Chondrocyte (in vitro differentiated cells): Measurements from ENCODE around the gene MRPL50. TPM values are rescaled to one million over a fixed set of nuclear protein-coding genes. Genes with fewer than 3 reads are reported as not detected.
A peak's percentile ranks its signal among the peaks of the same experiment; 100 is the strongest.

ENCODE experiments used
- DNase-seq: peaks from one replicate; pipeline ENCODE4 v3.0.0; 2021; ENCODE audit warnings: mixed read lengths, low spot score
- H3K27ac Mint-ChIP-seq: one replicate; pipeline ENCODE4 v1.8.0; 2021; ENCODE audit warnings: mild to moderate bottlenecking, moderate library complexity, mixed read lengths; ENCODE audit not compliant: unreplicated experiment
- H3K27me3 Mint-ChIP-seq: 2 replicates; pipeline ENCODE4 v1.8.0; 2021; ENCODE audit warnings: low read depth, mixed read lengths
- H3K36me3 Mint-ChIP-seq: 2 replicates; pipeline ENCODE4 v1.8.0; 2021; ENCODE audit warnings: low read depth, mixed read lengths
- H3K4me1 Mint-ChIP-seq: 2 replicates; pipeline ENCODE4 v1.8.0; 2021; ENCODE audit warnings: low read depth, mild to moderate bottlenecking, mixed read lengths
- H3K4me3 Mint-ChIP-seq: one replicate; pipeline ENCODE4 v1.8.0; 2021; ENCODE audit warnings: mild to moderate bottlenecking, moderate library complexity, mixed read lengths; ENCODE audit not compliant: unreplicated experiment
- H3K9me3 Mint-ChIP-seq: 2 replicates; pipeline ENCODE4 v1.8.0; 2021; ENCODE audit warnings: low read depth, mixed read lengths
- CTCF ChIP-seq: fragments of 200-600 bp; sonication (generic); IDR thresholded peaks from 2 replicates; pipeline ENCODE4 v1.5.0; 2021; ENCODE audit warnings: antibody characterized with exemption, mild to moderate bottlenecking, moderate library complexity
- total RNA-seq: library from RNA; stranded (reverse); gene quantifications from 3 replicates; pipeline ENCODE4 v1.2.1, GENCODE V29; 2021

The MRPL50 gene
- total RNA-seq, 1 donor from 2014 or later: 7.2 TPM

GRCh38 chr9:101428909-101429308 lies 30.5 kb upstream of the MRPL50 start:
- H3K4me3 Mint-ChIP-seq: no peak overlapping the region
- TF ChIP-seq CTCF: no peak
- peaks cover 12% of the 10 kb centered on the region for H3K27me3 Mint-ChIP-seq
- no peak overlapping the region for H3K27ac Mint-ChIP-seq
- H3K9me3 Mint-ChIP-seq: no peaks in the 10 kb centered on the region
- DNase-seq: no peak
- H3K36me3 Mint-ChIP-seq: no peaks in the 10 kb centered on the region
- H3K4me1 Mint-ChIP-seq: no peaks in the 10 kb centered on the region

- H3K27me3 Mint-ChIP-seq: peaks cover 12% of the 10 kb centered on the region
- H3K4me1 Mint-ChIP-seq: peaks cover 7% of the 10 kb centered on the region
- no peak for TF ChIP-seq CTCF
- H3K36me3 Mint-ChIP-seq: no peaks in the 10 kb centered on the region
- no peak overlapping the region for H3K4me3 Mint-ChIP-seq
- no peak for DNase-seq
- no peak overlapping the region for H3K27ac Mint-ChIP-seq
- no peaks in the 10 kb centered on the region for H3K9me3 Mint-ChIP-seq
Measured at GRCh38 chr9:101427957-101428655, 29.7 kb upstream of the MRPL50 start.

- no peaks in the 10 kb centered on the region for H3K36me3 Mint-ChIP-seq
- H3K27me3 Mint-ChIP-seq: peaks cover 12% of the 10 kb centered on the region
- DNase-seq: peak; percentile 52
- no peak overlapping the region for H3K27ac Mint-ChIP-seq
- H3K4me1 Mint-ChIP-seq: peaks cover 14% of the 10 kb centered on the region
- TF ChIP-seq CTCF: no peak
- H3K4me3 Mint-ChIP-seq: no peak overlapping the region
- H3K9me3 Mint-ChIP-seq: no peaks in the 10 kb centered on the region
Measured at GRCh38 chr9:101427358-101427757, 28.9 kb upstream of the MRPL50 start.

- no peak for DNase-seq
- TF ChIP-seq CTCF: no peak
- Mint-ChIP-seq H3K4me1 (peaks cover 51% of the 10 kb centered on the region), H3K27ac (peak overlapping the region; percentile 85), H3K9me3 (peaks cover 2% of the 10 kb centered on the region), H3K36me3 (no peaks in the 10 kb centered on the region), H3K4me3 (no peak overlapping the region), H3K27me3 (no peaks in the 10 kb centered on the region)
Measured at GRCh38 chr9:101421653-101422065, 23.2 kb upstream of the MRPL50 start.

- Mint-ChIP-seq H3K27ac (no peak overlapping the region), H3K4me1 (peaks cover 51% of the 10 kb centered on the region), H3K36me3 (peaks cover 3% of the 10 kb centered on the region), H3K9me3 (peaks cover 10% of the 10 kb centered on the region), H3K4me3 (no peak overlapping the region), H3K27me3 (no peaks in the 10 kb centered on the region)
- TF ChIP-seq CTCF: no peak
- no peak for DNase-seq
Measured at GRCh38 chr9:101419863-101420262, 21.4 kb upstream of the MRPL50 start.
